GM21529 (cell line): ENCODE data around the gene FAM53B.
"Not testable (repeated sequence)": the region's sequence is repeated elsewhere in the genome, so short reads cannot be mapped to it uniquely, and the experiment has no call there.

Experiments used
- ATAC-seq: cut with Tn5 transposase; IDR thresholded peaks from one replicate; pipeline ENCODE4 v1.9.1; 2021; ENCODE audit not compliant: unreplicated experiment

The FAM53B gene, protein sequence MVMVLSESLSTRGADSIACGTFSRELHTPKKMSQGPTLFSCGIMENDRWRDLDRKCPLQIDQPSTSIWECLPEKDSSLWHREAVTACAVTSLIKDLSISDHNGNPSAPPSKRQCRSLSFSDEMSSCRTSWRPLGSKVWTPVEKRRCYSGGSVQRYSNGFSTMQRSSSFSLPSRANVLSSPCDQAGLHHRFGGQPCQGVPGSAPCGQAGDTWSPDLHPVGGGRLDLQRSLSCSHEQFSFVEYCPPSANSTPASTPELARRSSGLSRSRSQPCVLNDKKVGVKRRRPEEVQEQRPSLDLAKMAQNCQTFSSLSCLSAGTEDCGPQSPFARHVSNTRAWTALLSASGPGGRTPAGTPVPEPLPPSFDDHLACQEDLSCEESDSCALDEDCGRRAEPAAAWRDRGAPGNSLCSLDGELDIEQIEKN

DNA sequence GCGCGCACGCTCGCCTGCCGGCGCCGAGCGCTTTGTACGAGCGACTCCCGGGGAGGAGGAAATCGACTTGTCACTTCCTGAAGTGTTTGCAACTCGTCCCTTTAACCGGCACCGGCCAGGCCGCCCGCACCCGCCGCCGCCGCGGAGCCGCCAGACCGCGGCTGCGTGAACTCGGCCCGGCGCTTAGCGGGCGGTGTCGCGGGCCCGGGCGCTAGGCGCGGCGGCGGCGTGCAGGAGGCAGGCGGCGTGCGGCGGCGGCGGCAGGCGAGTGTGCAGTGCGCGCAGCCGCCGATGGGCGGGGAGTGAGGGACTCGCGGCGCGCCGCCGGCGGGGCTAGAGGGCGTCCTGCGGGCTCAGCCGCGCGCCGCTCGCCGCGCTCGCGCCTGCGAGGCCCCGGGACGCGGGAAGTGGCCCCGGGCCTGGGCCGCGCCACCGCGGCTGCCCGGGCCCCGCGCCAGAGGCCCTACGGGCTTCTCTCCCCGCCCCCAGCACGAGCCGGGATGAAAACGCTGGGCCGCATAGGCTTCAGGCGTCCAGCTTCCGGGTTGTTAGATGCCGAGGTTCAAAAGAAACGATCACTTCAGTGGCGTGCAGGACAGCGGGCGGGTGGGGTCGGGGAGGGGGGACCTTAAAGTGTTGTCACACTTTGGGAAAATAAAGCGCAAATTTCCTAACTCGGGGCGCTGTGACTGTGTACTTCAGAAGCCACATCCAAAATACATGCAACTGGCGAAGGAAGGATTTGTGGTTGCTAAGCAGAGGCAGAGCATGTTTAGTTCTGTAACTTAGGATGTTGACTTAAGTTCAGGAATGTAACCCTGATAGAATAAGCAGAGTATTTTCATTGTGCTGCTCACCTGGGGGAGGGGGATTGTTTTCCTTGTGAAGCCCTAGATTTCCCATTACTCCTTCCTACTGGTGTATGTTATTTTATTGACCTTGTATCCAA lies at the start of gene FAM53B:
Gene FAM53B (minus strand): TSS at position 277 of the 949 bp plus-strand sequence. CDS start 37,665 bp downstream, outside the sequence.
- peak; percentile 69 for ATAC-seq

DNA sequence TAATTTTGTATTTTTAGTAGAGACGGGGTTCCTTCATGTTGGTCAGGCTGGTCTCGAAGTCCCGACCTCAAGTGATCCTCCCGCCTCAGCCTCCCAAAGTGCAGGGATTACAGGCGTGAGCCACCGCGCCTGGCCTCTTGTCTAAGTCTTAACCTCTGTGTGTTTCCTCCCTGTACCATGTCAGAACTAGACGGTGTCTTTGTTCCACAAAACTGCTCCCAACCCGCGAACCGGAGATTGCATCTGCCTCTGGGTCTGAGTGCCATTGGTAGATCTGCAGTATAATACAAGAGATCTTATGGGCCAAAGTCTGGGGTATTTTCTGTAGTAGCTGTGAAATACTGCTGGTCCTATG lies 48.8 kb upstream of the FAM53B start:
- ATAC-seq = no peak

DNA sequence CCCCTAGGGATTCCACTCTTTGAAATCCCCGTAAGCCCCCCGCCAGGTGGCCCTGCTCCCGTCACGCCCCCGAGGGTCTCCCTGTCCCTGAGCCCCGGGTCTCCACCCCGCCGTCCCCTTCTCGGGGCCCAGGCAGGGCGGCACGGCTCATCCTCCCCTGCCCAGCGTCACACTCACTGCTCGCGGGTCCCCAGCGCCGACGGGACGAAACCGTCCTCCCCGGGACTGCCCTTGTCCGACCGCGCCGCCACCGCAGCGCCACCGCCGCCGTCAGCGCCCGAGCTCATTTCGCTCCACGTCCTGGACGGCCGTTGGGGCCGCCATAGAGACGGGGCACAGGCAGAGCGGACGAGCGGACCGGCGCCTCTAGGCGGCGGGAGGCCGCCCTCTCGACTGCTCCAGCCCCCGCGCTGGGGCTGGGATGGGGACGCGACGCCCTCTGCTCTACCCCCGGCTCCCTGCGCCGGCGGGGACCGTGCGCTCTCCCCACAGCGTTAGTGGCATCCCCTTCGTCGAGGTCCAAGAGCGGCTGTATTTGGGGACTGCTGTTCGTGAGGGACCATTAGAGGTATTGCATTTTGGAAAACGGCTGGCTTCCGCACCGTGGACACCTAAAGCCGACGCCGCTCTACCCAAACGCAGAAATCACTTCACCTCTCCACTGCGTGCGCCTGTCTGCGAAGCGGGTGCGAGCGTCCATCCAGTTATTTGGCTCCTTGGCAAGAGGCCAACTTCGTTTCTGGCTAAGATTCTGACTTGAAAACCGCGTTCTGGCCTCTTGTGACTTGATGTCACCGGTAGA lies 47.6 kb upstream of the FAM53B start, which contains the start of gene EEF1AKMT2:
Gene EEF1AKMT2 (minus strand): TSS at position 341 of the 802 bp plus-strand sequence. CDS start 54 bp downstream, at position 287.
- peak; percentile 86 for ATAC-seq

DNA sequence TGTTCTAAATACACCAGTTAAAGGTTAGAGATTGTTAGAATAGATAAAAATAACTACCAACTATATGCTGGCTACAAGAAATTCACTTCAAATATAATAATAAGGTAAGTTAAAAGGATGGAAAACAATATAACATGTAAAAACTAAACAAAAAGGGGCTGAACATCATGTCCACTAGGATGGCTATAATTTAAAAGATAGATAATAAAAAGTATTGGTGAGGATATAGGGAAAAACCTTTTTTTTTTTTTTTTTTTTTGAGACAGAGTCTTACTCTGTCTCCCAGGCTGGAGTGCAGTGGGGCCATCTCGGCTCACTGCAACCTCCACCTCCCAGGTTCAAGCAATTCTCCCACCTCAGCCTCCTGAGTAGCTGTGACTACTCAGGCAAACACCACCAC lies 38.7 kb upstream of the FAM53B start:
- not testable (repeated sequence) for ATAC-seq

DNA sequence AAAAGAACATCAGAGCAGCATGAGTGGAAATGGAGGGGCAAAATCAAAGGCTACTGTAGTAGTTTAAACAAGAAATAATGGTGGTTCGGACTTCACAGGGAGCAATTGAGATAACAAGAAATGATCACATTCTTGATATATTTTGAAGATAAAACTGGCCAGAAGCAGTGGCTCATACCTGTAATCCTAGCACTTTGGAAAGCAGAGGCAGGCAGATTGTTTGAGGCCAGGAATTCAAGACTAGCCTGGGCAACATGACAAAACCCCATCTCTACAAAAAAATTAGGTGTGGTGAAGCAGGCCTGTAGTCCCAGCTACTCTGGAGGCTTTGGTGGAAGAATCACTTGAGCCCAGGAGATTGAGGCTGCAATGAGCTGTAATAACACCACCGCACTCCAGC lies 24.6 kb upstream of the FAM53B start:
- no peak for ATAC-seq

DNA sequence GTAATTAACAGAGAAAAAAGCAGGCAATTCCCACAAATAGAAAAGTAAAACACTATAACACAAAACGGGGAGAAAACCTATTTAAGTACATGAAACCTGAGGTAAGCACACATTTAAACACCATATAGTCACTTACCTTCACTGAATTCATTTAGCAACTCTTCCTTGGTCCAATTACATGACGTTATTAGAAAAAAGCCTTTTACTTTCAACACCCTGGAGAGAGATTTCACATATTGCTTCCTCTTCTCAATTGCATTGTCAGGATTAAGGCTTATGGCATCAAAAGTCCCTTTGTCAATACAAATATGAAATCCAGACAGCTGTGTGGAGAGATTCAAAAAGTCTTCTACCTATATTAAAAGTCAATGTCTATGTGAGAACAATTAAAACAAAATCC lies 21.1 kb upstream of the FAM53B start:
- ATAC-seq = no peak

- ATAC-seq = no peak
These were observed 19.1 kb upstream of the FAM53B start for GRCh38 chr10:124763267-124763666.

- ATAC-seq = no peak
These were observed 18.1 kb upstream of the FAM53B start for GRCh38 chr10:124762281-124762680.

DNA sequence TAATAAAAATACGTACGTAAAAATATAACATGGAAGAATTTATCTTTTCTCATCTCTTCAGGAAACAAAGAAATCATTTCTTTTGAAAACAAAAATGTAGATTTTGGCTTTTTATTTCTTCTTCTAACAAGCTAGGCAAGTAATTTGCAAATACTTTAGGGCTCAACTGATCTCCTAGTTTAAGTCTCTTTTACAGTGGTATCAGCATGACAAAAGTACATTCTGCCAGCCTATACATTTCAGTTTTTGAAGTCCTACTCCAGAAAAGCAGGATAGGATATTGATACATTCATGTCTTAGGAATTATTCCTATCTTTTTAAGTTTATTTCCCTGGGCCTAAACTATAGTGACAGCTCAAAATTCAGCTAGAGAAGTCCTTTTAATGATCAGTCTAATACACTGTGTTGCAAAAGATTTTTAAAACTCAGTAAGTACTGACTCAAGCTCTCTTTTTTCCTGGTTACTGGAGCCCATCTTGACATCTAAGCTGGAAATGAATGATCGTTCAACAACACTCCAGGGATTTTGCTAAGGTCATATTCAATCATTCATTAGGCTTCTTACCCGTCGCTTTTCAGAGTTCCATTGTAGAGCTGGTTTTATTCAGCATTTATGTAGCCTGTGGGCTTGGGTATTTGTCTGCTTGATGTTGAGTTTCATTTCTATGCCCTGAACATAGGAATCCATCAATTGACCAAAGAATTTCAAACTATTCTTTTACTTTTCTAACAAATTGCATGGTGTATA lies 12.2 kb upstream of the FAM53B start:
- no peak for ATAC-seq

GRCh38 chr10:124755581-124755980 lies 11.4 kb upstream of the FAM53B start:
- no peak for ATAC-seq

- no peak for ATAC-seq
These were observed 10.0 kb upstream of the FAM53B start for GRCh38 chr10:124754227-124754626.

GRCh38 chr10:124748953-124749645 lies 4.9 kb upstream of the FAM53B start:
- ATAC-seq = no peak

GRCh38 chr10:124748166-124748565 lies 4.0 kb upstream of the FAM53B start:
- ATAC-seq = no peak

- no peak for ATAC-seq
These were observed 3.6 kb upstream of the FAM53B start for GRCh38 chr10:124747745-124748144.

DNA sequence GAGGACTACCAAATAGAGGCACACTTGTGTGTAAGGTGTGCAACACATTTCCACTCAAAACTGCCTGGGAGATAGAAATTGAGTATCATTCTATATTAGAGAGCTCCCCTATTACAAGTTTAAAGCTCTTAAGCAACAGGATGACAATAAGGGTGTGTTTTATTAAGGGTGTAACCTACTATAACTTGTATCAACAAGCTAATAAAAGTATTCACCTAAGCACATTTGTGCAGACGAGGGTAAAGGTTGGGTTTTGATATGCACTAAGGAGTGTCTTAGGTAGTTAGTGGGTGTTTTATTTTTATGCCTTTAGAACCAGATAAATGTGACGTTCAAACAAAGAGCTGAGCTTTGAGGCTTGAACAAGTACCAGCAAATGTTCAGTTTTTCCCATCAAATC lies 2.8 kb upstream of the FAM53B start:
- no peak for ATAC-seq

GRCh38 chr10:124746447-124746846 lies 2.3 kb upstream of the FAM53B start:
- ATAC-seq = not testable (repeated sequence)

GRCh38 chr10:124745673-124746072 lies 1.5 kb upstream of the FAM53B start:
- ATAC-seq = no peak

GRCh38 chr10:124745252-124745651 lies 1.1 kb upstream of the FAM53B start:
- ATAC-seq = no peak
